ENCODE results near the gene MEX3B. TPM values are rescaled to one million over a fixed set of nuclear protein-coding genes. Genes with fewer than 3 reads are reported as not detected.

The MEX3B gene
- total RNA-seq, 1 experiment from 2014 or later: 32.3 TPM

DNA sequence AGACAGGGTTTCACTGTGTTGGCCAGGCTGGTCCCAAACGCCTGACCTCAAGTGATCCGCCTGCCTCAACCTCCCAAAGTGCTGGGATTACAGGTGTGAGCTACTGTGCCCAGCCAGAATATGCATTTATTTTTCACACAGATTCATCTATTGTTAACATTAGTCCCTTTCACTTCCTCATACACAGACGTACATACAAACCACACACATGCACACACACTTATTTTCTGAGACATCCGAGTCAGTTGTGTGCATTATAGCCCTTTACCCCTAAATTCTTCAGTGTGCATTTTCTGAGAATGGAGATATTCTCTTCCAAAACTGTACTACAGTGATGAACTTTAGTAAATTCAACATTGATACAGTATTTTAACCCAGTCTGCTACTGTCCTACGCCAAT lies 15.0 kb upstream of the MEX3B start:
- no peak overlapping the region for H3K4me3 ChIP-seq
- H3K36me3 ChIP-seq: no peaks in the 10 kb centered on the region
- no peaks in the 10 kb centered on the region for H3K9me3 ChIP-seq (replicated peaks)
- H3K27ac ChIP-seq: no peak overlapping the region
- no peaks in the 10 kb centered on the region for H3K4me1 ChIP-seq
- DNase-seq: no peak
- no peaks in the 10 kb centered on the region for H3K27me3 ChIP-seq

DNA sequence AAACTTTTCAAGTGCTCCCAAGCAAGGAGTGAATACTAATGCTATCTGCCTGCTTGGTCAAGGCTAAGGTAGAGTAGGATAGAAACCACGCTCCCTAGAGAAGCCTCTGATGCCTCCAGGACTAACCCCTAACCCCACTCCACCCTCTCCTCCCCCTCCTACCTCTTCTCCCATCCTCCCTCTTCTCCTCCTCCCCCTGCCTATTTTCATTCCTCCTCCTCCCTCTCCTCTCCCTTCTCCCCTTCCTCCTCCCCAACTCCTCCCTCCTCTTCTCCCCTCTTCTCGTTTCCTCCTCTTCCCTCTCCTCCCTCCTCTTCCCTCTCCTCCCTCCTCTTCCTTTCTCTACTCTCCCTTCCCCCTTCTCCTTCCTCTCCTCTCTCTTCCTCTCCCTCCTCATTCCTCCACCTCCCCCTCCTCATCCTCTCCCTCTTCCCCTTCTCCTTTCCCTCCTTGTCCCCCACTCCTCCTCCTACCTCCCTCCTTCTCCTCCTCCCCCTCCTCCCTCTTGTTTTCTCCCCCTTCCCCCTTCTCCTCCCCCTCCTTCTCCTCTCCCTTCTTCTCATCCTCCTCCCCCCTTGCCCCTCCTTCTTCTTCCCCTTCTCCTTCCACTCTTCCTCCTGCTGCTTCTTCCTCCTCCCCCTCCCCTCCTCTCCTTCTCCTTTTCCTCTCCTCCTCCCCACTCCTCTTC lies 12.8 kb upstream of the MEX3B start:
- no peaks in the 10 kb centered on the region for H3K4me1 ChIP-seq
- no peaks in the 10 kb centered on the region for H3K27me3 ChIP-seq
- no peak overlapping the region for H3K4me3 ChIP-seq
- DNase-seq: no peak
- H3K9me3 ChIP-seq (replicated peaks): no peaks in the 10 kb centered on the region
- H3K27ac ChIP-seq: no peak overlapping the region
- no peaks in the 10 kb centered on the region for H3K36me3 ChIP-seq

DNA sequence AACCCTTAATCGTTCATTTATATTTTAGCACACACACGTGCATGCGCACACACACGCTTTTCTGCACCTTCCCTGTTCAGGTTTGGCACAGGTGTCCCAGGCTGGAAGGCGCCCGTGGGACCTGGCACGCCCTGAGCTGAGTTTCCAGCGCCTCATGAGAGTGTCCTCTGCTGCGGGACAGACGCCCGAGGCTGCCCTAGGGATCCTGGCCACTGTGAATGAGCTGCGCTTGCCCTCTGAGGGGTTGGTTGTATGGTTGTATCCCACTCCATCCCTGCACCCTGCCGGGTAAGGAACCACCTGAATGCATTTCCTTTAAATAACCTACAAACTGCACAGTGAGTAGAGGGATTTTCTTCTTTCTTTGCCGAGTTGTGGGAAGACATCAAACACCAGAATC lies 12.2 kb upstream of the MEX3B start:
- H3K36me3 ChIP-seq: no peaks in the 10 kb centered on the region
- H3K27me3 ChIP-seq: no peaks in the 10 kb centered on the region
- H3K4me3 ChIP-seq: no peak overlapping the region
- no peaks in the 10 kb centered on the region for H3K9me3 ChIP-seq (replicated peaks)
- H3K4me1 ChIP-seq: no peaks in the 10 kb centered on the region
- no peak overlapping the region for H3K27ac ChIP-seq
- no peak for DNase-seq

DNA sequence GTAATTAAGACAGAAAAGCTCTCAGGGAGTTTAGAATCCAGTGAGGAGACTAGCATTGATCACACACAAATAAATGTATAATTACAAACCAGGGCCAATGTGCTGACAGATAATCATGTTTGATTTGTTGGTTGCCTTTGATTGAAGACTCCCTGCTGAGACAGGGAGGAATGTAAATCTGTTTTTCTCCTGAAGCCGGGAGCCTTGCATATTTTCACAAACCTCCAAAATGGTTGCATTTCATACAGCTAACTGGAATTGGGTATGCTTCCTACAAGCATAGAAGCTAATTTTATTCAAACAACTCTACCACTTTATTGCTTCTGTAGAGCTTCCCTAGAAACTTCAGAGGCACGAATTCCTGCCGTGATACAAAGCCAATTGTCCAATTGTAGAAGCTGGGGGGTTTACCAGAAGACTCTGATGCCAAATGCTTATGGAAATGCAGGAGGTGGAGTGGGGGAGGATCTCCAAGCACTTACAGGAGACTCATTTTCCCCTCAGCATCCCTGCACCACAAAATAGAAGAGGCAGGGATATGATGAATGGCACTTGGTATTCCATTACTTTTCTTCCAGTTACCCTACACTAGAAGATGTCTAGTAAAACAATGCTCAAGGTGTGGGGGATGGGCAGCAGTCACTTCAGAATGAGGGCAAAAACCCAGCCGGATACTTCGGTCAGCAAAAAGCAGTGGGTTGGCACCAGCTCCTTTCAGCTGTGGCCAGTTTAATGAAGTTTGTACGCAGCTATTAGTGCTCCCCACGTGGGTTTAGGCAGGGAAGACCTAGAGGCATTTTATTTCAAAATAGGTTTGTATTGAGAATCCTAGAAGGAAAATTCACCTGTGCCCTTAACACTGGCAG lies 11.4 kb upstream of the MEX3B start:
- Histone ChIP-seq H3K4me1 (no peaks in the 10 kb centered on the region), H3K9me3 (replicated peaks) (no peaks in the 10 kb centered on the region), H3K36me3 (no peaks in the 10 kb centered on the region), H3K4me3 (no peak overlapping the region), H3K27ac (no peak overlapping the region), H3K27me3 (no peaks in the 10 kb centered on the region)
- DNase-seq: no peak

DNA sequence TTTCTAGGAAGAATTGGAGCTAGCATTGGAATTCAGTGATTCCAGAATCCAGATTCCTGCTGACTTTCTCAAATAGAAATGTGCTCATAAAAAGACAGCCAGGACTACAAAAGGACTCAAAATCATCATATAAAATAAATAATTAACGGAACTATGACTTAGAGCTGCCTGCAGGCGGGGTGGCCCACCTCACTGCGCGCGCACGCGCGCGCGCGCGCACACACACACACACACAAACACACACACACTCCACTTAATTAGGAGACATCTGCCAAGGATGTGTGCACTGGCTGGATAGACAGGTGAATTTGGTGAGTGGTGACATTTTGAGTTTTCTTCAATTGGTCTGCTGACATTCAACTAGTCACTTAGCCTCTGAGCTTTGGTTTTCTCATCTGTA lies 6.9 kb upstream of the MEX3B start:
- no peaks in the 10 kb centered on the region for H3K27me3 ChIP-seq
- no peak overlapping the region for H3K4me3 ChIP-seq
- H3K4me1 ChIP-seq: peaks cover 8% of the 10 kb centered on the region; the same call in 1 of the 2 replicates
- 0 out of 2 replicates have a peak, but pooled peaks cover 2% of the 10 kb centered on the region for H3K9me3 ChIP-seq (replicated peaks)
- DNase-seq: no peak
- no peak overlapping the region for H3K27ac ChIP-seq
- H3K36me3 ChIP-seq: no peaks in the 10 kb centered on the region

DNA sequence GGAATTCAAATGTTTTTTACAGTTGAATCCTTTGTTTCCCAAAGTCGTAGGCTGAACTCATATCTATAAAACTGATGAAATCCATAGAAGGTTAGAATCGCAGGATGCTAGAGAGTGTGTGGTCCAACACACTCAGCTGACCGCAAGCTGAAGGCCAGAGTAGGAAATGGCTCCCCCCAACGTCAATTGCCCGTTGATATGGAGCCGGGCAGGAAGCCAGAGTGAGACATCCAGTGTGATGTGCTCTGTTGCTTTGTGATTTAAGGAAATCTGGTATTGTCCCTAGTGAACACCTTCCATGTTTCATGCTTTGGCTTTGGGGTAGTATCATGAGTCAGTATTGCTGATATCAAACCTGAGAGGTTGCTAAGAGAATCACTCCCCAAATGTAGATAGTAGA lies 5.8 kb upstream of the MEX3B start:
- no peak overlapping the region for H3K27ac ChIP-seq
- no peak overlapping the region for H3K4me3 ChIP-seq
- H3K4me1 ChIP-seq: peaks cover 11% of the 10 kb centered on the region; the same call in 1 of the 2 replicates
- H3K27me3 ChIP-seq: no peaks in the 10 kb centered on the region
- H3K36me3 ChIP-seq: no peaks in the 10 kb centered on the region
- H3K9me3 ChIP-seq (replicated peaks): 0 out of 2 replicates have a peak, but pooled peaks cover 2% of the 10 kb centered on the region
- no peak for DNase-seq

DNA sequence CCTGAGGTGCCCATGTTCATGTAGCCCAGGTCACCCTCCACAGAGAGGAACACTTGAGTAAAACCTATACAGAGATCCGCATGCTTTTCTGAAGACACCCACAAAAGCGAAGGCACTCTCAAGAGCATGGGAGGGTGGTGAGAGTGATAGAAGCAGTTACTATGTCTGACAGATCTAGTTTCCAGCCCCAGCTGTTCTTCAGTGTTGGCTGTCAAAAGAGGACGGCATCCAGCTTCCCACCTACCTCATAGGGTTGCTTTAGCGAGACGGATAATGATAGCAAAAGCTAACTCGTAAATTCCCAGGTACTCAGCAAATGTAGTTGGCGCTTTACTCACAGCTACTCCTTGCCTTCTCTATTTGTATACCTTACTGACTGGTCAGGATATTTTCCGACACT lies 3.0 kb upstream of the MEX3B start:
- Histone ChIP-seq H3K27ac (peak overlapping the region; percentile 5; the same call in 1 of the 2 replicates), H3K4me1 (peaks cover 11% of the 10 kb centered on the region; the same call in 1 of the 2 replicates), H3K36me3 (0 out of 2 replicates have a peak, but pooled peaks cover 2% of the 10 kb centered on the region), H3K27me3 (no peaks in the 10 kb centered on the region), H3K9me3 (replicated peaks) (0 out of 2 replicates have a peak, but pooled peaks cover 2% of the 10 kb centered on the region), H3K4me3 (0 out of 2 replicates have a peak overlapping the region, but pooled peaks have one; percentile 2)
- peak; percentile 64 to 83 for DNase-seq

DNA sequence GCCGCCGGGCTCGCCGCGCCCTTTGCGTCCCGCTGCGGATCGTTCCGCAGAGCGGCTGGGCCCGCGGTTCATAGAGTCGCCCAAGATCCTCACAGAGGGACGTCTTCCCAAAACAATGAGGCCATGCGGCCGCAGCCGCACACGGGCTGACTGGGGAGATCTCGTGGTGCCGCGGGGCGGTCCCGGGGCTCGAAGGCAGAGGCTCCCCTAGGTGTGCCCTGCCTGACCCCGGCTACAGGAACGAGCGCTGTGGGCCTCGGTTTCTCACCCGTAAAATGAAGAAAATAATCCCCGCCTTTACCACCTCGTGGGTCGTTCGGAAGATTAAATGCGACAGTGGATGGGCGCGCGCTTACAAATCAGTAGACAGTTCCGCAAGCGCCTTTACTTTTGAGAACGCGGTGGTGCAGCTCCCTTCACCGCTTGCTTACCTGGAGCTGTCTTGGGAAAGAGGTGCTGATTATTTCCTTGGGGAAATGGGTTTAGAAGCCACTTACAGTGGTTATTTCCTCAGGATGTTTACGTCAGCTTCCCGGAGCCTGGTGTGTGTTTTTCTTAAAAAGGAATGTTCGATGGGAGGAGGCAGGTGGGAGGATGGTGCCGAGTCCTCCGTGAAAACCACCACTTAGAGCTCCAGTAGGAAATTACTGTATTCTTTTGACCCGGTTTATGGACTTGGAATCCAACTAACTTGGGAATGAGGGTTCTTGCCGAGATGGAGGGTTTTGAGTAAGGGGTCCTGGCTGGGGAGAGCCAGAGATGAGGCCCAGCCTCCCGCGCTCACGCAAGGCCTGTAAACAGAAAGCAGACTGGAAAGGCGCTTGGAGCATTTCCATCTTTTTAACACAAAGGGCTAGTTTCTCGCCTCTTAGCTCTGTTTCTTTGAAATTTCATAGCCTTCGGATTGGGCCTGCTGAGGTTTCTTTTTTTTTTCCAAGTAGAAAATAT lies 1.9 kb upstream of the MEX3B start:
- H3K4me1 ChIP-seq: peaks cover 11% of the 10 kb centered on the region; the same call in 1 of the 2 replicates
- H3K36me3 ChIP-seq: peaks cover 12% of the 10 kb centered on the region
- no peaks in the 10 kb centered on the region for H3K27me3 ChIP-seq
- 0 out of 2 replicates have a peak, but pooled peaks cover 2% of the 10 kb centered on the region for H3K9me3 ChIP-seq (replicated peaks)
- DNase-seq: peak in 1 of 2 experiments; percentile 36
- peak overlapping the region; percentile 56 for H3K27ac ChIP-seq
- H3K4me3 ChIP-seq: peak overlapping the region; percentile 85

DNA sequence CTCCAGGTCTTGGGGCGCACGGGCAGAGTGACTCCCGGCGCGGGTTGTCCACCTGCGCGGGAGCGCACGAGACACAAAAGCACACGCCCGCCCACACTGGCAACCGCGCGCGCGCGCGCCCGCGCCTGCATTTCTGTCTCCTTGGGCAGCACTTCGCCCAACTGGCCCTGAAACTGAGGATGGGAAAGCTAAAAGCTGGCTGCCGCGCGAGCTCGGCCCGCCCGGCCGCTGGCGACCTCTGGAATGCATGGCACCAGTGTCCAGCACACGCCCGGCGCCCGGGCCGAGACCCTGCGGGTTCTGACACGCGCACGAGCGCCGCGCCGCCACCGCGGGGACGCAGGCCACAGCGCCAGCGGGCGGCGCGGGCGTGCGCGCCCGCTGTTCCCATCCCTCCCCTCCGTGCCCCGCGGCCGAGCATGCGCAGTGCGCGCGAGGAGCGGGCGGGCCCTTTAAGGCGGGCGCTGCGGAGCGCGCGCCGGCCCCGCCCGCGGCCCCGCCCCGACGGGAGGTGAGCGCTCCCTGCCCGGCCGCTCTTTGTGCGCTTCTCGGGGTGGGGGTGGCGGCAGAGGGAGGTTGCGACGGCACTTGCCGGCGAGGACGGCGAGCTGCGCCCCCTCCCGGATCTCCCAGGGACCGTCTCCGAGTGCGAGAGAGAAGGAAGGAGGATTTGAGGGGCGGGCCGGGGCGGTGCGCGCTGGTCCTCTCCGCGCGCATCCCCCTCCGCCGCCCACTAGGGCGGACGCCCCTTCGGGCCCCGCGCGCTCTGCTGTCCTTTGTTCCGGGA lies 1.0 kb upstream of the MEX3B start:
- Histone ChIP-seq H3K27me3 (no peaks in the 10 kb centered on the region), H3K27ac (peak overlapping the region; percentile 95), H3K9me3 (replicated peaks) (0 out of 2 replicates have a peak, but pooled peaks cover 2% of the 10 kb centered on the region), H3K36me3 (peaks cover 21% of the 10 kb centered on the region), H3K4me1 (peaks cover 12% of the 10 kb centered on the region; the same call in 1 of the 2 replicates), H3K4me3 (peak overlapping the region; percentile 85)
- DNase-seq: peak; percentile 90 to 92

DNA sequence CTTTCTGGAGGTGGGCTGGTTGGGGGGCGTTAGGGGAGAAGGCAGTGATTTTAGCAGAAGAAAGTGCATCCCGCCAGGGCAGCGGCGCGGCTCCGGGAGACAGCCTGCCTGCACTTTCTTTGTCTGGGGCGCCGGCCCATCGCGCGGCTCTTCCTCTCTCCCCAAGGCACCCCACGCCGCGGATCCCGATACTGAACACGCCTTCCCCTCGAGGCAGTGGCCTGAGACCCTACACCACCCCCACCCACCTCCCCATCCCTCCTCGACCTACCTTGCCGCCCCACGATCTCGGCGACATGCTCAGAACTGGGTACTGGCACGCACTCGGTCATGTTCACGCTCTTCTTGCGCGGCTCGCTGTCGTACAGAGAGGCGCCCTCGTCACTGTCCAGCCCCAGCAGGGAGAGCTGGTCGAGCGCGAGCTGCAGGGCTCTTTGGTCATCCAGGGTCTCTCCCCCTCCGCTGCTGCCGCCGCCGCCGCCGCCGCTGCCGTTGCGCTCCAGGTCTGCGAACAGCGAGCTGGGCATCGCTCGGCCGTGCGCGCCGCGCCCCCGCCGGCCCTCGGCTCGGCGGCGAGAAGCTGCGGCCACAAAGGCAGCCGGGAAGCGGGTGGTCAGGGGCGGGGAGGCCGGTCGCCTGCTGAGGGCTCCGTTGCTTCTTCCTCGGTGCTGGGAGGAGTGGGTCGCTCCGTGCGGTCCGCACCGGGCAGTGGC lies 483 bp downstream of the MEX3B start:
- Histone ChIP-seq H3K27me3 (no peaks in the 10 kb centered on the region), H3K36me3 (peaks cover 30% of the 10 kb centered on the region), H3K4me3 (peak overlapping the region; percentile 85), H3K27ac (peak overlapping the region; percentile 85), H3K4me1 (peaks cover 22% of the 10 kb centered on the region), H3K9me3 (replicated peaks) (no peaks in the 10 kb centered on the region)
- DNase-seq: peak; percentile 56 to 58

DNA sequence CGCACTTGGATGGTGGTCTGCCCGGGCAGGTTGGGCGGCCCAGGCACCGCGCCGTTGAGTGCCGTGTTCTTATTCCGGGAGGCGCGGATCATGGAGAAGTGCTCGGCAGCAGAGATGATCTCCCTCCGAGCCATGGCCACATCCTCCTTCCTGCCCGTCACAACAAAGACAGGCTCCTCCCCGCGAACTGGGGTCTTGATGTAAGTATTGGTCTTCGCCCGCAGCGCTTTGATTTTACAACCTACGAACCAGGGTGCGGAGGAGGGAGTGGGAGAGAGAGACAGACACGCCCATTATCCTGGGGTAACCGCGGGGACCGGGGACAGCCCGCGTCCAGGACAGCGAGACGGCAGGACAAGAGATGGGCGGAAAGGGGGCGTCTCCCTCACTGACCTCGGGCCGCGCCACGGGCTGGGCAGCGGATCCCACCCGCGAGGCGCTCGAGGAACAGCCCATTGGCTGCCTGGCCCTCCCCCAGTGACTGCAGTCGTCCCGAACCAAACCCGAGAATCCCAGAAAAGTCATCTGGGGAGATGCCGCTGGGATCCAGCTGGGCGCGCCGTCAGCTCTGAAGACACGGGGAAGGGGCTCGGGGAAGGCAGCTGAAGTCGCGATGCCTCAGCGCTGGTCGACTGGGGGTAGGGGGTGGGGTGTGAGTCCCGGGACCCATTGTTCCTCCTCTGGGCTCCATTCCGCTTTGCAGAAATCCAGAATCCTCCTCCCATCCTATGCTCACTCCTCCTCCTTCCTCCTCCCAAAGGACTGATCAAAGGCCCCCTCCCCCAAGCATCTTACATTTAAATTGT lies 1.2 kb downstream of the MEX3B start:
- Histone ChIP-seq H3K27me3 (no peaks in the 10 kb centered on the region), H3K4me1 (peaks cover 22% of the 10 kb centered on the region), H3K27ac (peak overlapping the region; percentile 85), H3K36me3 (peaks cover 30% of the 10 kb centered on the region), H3K4me3 (peak overlapping the region; percentile 85), H3K9me3 (replicated peaks) (no peaks in the 10 kb centered on the region)
- DNase-seq: peak; percentile 52 to 61

DNA sequence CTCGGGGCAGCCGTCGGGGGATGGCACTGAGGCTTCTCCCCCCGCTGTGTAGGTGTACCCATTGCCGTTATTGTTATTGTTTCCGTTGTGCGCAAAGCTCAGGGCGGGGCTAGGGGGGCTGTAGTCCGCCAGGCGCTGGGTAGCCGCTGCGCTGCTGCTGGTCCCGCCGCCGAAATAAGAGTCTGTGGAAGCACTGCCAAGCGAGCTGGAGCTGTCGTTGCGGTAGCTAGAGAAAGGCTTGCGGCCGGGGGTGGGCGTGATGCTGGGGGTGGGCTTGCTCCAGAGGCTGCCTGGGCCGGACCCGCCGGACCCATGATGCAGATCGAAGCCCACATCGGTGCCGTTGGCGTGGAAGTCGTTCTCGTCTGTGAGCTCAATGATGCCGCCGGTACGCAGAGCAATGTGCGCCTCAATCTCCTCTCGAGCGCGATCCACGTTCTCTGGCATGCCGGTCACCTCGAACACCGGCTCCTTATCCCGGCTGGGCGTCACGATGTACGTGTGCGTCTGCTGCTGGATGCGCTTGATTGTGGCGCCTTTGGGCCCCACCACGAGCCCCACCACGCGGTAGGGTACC lies 1.9 kb downstream of the MEX3B start:
- H3K27ac ChIP-seq: no peak overlapping the region; the same call in 1 of the 2 replicates
- H3K9me3 ChIP-seq (replicated peaks): no peaks in the 10 kb centered on the region
- peak overlapping the region; percentile 85 for H3K4me3 ChIP-seq
- DNase-seq: no peak
- H3K36me3 ChIP-seq: peaks cover 30% of the 10 kb centered on the region
- H3K4me1 ChIP-seq: peaks cover 22% of the 10 kb centered on the region
- no peaks in the 10 kb centered on the region for H3K27me3 ChIP-seq
